HepG2 (cell line): Measurements from ENCODE around the gene MEF2B. TPM values are rescaled to one million over a fixed set of nuclear protein-coding genes. Genes with fewer than 3 reads are reported as not detected.

Experiments
- ADNP ChIP-seq: sonication (generic); formaldehyde crosslinking; IDR thresholded peaks from 2 replicates; pipeline ENCODE4 v1.4.0; 2020; ENCODE audit warnings: missing genetic modification reagents
- CBFB ChIP-seq: sonication (generic); formaldehyde crosslinking; IDR thresholded peaks from 2 replicates; pipeline ENCODE4 v1.4.0; 2020; ENCODE audit warnings: missing genetic modification reagents
- ELF4 ChIP-seq: sonication (generic); formaldehyde crosslinking; IDR thresholded peaks from 2 replicates; pipeline ENCODE4 v1.5.0; 2020; ENCODE audit warnings: missing genetic modification reagents, mild to moderate bottlenecking, moderate library complexity, borderline replicate concordance
- ETV6 ChIP-seq: sonication (generic); formaldehyde crosslinking; conservative IDR thresholded peaks from 2 replicates; pipeline ENCODE4 v1.4.0; 2020; ENCODE audit warnings: missing genetic modification reagents
- FOXJ3 ChIP-seq: sonication (generic); formaldehyde crosslinking; IDR thresholded peaks from 2 replicates; pipeline ENCODE4 v1.4.0; 2020; ENCODE audit warnings: missing genetic modification reagents, mild to moderate bottlenecking, borderline replicate concordance
- FOXO1 ChIP-seq: sonication (generic); formaldehyde crosslinking; IDR thresholded peaks from 2 replicates; pipeline ENCODE4 v1.4.0; 2020; ENCODE audit warnings: missing genetic modification reagents
- MAFG ChIP-seq: sonication (generic); formaldehyde crosslinking; IDR thresholded peaks from 2 replicates; pipeline ENCODE4 v1.5.1; 2020; ENCODE audit warnings: mild to moderate bottlenecking, missing genetic modification reagents
- MIER2 ChIP-seq: IDR thresholded peaks from 2 replicates; pipeline ENCODE4 v1.6.1; 2016; ENCODE audit warnings: missing biosample characterization, missing genetic modification reagents
- NONO ChIP-seq, 2 experiments: fragments of 450-650 bp in 1 of 2; sonication (generic) in 1 of 2; formaldehyde crosslinking in 1 of 2; IDR thresholded peaks in 1 of 2; conservative IDR thresholded peaks in 1 of 2; 2 replicates each; pipeline versions ENCODE4 v1.6.1 to v1.8.0; 2017 to 2022; ENCODE audit warnings: mild to moderate bottlenecking in 1 of 2, missing genetic modification reagents in 1 of 2, moderate library complexity in 1 of 2
- ZBTB7A ChIP-seq: sonication (generic); formaldehyde crosslinking; IDR thresholded peaks from 2 replicates; pipeline ENCODE4 v1.8.0; 2022; ENCODE audit warnings: mild to moderate bottlenecking, missing genetic modification reagents
- ZNF510 ChIP-seq: sonication (generic); formaldehyde crosslinking; IDR thresholded peaks from 2 replicates; pipeline ENCODE4 v1.4.0; 2020; ENCODE audit warnings: low read depth, mild to moderate bottlenecking, missing genetic modification reagents
- ZNF549 ChIP-seq: sonication (generic); formaldehyde crosslinking; IDR thresholded peaks from 2 replicates; pipeline ENCODE4 v1.5.0; 2020; ENCODE audit warnings: missing genetic modification reagents
- ZNF557 ChIP-seq: sonication (generic); formaldehyde crosslinking; IDR thresholded peaks from 2 replicates; pipeline ENCODE4 v1.4.0; 2020; ENCODE audit warnings: missing genetic modification reagents
- ZNF7 ChIP-seq: IDR thresholded peaks from 2 replicates; pipeline ENCODE4 v1.6.1; 2016; ENCODE audit warnings: missing biosample characterization, missing genetic modification reagents
- polyA plus RNA-seq, 8 experiments: library from polyadenylated mRNA; depleted of rRNA in 3 of 8; stranded (reverse) in 7 of 8; unstranded in 1 of 8; fragments of >200 nt; fragmentation: Illumina TruSeq in 4 of 8; extraction: Trizol in 4 of 8; gene quantifications; 2 replicates each; pipeline versions ENCODE4 v1.2.1 to v1.2.3, GENCODE V29; 2011 to 2016; ENCODE audit warnings: low read depth in 4 of 8, missing spikeins in 1 of 8, mixed read lengths in 1 of 8; ENCODE audit not compliant: insufficient read depth in 1 of 8
- total RNA-seq, 5 experiments: library from RNA; depleted of rRNA; stranded (reverse); fragments of >200 nt; fragmentation: Illumina TruSeq; extraction: Trizol; gene quantifications; 2 replicates each; pipeline ENCODE4 v1.2.3, GENCODE V29; 2016; ENCODE audit warnings: low read depth in 1 of 5
- TF ChIP-seq, protein P1 (sequence below): sonication (generic); formaldehyde crosslinking; IDR thresholded peaks from 2 replicates; pipeline ENCODE4 v1.8.1; 2023; ENCODE audit warnings: mild to moderate bottlenecking, moderate library complexity, missing genetic modification reagents
- TF ChIP-seq, protein P2 (sequence below): sonication (generic); formaldehyde crosslinking; IDR thresholded peaks from 2 replicates; pipeline ENCODE4 v1.5.1; 2020; ENCODE audit warnings: missing genetic modification reagents, mild to moderate bottlenecking, borderline replicate concordance
- TF ChIP-seq, protein P3 (sequence below): sonication (generic); formaldehyde crosslinking; IDR thresholded peaks from 2 replicates; pipeline ENCODE4 v1.4.0; 2020; ENCODE audit warnings: missing genetic modification reagents
- TF ChIP-seq, protein P4 (sequence below): sonication (generic); formaldehyde crosslinking; conservative IDR thresholded peaks from 2 replicates; pipeline ENCODE4 v1.8.1; 2023; ENCODE audit warnings: missing genetic modification reagents
- TF ChIP-seq, protein P5 (sequence below): sonication (generic); formaldehyde crosslinking; IDR thresholded peaks from 2 replicates; pipeline ENCODE4 v1.4.0; 2020; ENCODE audit warnings: missing genetic modification reagents

Gene MEF2B
- total and polyA plus RNA-seq, 2 of the 13 experiments (the other 11 are each of a cell fraction or from before 2014, with no cell fraction given): 1.2 to 1.7 TPM

DNA sequence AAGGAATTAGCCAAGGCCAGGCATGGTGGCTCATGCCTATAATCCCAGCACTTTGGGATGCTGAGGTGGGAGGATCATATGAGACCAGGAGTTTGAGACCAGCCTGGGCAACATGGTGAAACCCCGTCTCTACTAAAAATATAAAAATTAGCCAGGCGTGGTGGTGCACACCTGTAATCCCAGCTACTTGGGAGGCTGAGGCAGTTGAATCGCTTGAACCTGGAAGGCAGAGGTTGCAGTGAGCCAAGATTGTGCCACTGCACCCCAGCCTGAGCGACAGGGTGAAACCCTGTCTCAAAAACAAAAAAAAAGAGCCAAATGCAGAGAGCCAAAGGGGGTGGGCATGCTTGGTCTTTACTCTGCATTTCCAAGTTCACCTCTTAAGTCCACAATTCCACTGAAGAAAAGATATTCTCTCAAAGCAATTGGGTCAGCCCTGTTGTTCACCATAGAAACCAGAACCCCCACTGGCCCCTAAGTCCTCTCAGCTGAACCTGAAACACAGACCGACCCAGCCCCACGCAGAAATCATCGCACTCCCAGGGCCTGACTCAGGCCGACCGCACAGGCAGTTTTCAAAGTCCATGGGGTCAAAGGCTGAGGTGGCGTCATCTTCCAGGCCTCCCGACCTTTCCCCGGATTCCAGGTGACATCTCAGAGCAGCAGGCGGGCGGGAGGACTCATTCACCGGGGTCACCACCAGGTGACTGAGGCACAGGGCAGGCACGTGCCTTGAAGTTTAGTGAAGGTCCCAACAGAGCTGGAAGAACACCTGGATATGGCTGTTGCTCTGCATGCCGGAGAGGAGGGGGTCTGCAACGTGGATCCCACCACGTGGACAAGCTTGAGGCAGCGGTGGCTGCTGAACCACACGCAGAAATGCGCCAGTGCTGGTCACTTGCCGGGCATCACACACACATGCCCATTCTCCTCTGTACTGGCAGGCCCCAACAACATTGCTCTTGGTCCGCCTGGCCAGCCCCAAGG is 73.1 kb downstream of the MEF2B start (continued):
- no peak for TF ChIP-seq ZNF510 (CRISPR knock-in tag)
- TF ChIP-seq ZNF7 (CRISPR knock-in tag): no peak
- peak; percentile 60; the same call in 1 of the 2 replicates for TF ChIP-seq ZNF557
- peak; percentile 83 for TF ChIP-seq FOXO1 (CRISPR knock-in tag)
- no peak for TF ChIP-seq ADNP (CRISPR knock-in tag)
- TF ChIP-seq ZBTB7A: 0 out of 2 replicates have a peak, but pooled peaks have one; percentile 14
- TF ChIP-seq, protein P1, sequence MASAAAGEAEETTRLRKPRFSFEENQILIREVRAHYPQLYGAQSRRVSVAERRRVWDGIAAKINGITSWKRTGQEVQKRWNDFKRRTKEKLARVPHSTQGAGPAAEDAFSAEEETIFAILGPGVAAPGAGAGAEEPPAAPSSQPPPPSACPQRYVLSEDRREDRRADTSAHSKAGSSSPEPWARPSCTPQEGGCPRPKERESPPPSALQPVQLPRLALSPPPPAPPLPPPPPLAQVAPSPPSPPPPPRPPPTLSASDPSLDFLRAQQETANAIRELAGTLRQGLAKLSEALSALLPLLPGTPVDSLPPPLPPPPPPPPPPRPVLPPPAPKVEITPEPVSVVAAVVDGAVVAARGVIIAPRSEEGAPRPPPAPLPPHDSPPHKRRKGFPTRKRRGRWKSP (CRISPR knock-in tag): peak; percentile 63; the same call in 1 of the 2 replicates
- peak; percentile 79 for TF ChIP-seq FOXJ3 (CRISPR knock-in tag)
- TF ChIP-seq MIER2: no peak
- no peak for TF ChIP-seq CBFB (CRISPR knock-in tag)
- no peak for TF ChIP-seq ZNF549 (CRISPR knock-in tag)
- no peak for TF ChIP-seq ELF4 (CRISPR knock-in tag)
- no peak for TF ChIP-seq MAFG
- TF ChIP-seq, protein P2, sequence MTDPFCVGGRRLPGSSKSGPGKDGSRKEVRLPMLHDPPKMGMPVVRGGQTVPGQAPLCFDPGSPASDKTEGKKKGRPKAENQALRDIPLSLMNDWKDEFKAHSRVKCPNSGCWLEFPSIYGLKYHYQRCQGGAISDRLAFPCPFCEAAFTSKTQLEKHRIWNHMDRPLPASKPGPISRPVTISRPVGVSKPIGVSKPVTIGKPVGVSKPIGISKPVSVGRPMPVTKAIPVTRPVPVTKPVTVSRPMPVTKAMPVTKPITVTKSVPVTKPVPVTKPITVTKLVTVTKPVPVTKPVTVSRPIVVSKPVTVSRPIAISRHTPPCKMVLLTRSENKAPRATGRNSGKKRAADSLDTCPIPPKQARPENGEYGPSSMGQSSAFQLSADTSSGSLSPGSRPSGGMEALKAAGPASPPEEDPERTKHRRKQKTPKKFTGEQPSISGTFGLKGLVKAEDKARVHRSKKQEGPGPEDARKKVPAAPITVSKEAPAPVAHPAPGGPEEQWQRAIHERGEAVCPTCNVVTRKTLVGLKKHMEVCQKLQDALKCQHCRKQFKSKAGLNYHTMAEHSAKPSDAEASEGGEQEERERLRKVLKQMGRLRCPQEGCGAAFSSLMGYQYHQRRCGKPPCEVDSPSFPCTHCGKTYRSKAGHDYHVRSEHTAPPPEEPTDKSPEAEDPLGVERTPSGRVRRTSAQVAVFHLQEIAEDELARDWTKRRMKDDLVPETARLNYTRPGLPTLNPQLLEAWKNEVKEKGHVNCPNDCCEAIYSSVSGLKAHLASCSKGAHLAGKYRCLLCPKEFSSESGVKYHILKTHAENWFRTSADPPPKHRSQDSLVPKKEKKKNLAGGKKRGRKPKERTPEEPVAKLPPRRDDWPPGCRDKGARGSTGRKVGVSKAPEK: 0 out of 2 replicates have a peak, but pooled peaks have one; percentile 28
- TF ChIP-seq, protein P3, sequence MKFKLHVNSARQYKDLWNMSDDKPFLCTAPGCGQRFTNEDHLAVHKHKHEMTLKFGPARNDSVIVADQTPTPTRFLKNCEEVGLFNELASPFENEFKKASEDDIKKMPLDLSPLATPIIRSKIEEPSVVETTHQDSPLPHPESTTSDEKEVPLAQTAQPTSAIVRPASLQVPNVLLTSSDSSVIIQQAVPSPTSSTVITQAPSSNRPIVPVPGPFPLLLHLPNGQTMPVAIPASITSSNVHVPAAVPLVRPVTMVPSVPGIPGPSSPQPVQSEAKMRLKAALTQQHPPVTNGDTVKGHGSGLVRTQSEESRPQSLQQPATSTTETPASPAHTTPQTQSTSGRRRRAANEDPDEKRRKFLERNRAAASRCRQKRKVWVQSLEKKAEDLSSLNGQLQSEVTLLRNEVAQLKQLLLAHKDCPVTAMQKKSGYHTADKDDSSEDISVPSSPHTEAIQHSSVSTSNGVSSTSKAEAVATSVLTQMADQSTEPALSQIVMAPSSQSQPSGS (CRISPR knock-in tag): peak; percentile 100
- 0 out of 2 replicates have a peak, but pooled peaks have one; percentile 30 for TF ChIP-seq ETV6 (CRISPR knock-in tag)
- TF ChIP-seq, protein P4, sequence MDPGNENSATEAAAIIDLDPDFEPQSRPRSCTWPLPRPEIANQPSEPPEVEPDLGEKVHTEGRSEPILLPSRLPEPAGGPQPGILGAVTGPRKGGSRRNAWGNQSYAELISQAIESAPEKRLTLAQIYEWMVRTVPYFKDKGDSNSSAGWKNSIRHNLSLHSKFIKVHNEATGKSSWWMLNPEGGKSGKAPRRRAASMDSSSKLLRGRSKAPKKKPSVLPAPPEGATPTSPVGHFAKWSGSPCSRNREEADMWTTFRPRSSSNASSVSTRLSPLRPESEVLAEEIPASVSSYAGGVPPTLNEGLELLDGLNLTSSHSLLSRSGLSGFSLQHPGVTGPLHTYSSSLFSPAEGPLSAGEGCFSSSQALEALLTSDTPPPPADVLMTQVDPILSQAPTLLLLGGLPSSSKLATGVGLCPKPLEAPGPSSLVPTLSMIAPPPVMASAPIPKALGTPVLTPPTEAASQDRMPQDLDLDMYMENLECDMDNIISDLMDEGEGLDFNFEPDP: 0 out of 2 replicates have a peak, but pooled peaks have one; percentile 41
- TF ChIP-seq, protein P5, sequence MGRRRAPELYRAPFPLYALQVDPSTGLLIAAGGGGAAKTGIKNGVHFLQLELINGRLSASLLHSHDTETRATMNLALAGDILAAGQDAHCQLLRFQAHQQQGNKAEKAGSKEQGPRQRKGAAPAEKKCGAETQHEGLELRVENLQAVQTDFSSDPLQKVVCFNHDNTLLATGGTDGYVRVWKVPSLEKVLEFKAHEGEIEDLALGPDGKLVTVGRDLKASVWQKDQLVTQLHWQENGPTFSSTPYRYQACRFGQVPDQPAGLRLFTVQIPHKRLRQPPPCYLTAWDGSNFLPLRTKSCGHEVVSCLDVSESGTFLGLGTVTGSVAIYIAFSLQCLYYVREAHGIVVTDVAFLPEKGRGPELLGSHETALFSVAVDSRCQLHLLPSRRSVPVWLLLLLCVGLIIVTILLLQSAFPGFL: no peak
- no peak for TF ChIP-seq NONO (IDR thresholded peaks at IDR 0.05)
- peak; percentile 98 for TF ChIP-seq NONO (CRISPR knock-in tag; conservative IDR thresholded peaks at IDR 0.05)
